ENCODE measurements around the gene MACF1. TPM values are rescaled to one million over a fixed set of nuclear protein-coding genes. Genes with fewer than 3 reads are reported as not detected.

The MACF1 gene
- total and polyA plus RNA-seq, 2 of the 13 experiments (the other 11 are each of a cell fraction or from before 2014, with no cell fraction given) = 36.7 to 65.4 TPM

DNA sequence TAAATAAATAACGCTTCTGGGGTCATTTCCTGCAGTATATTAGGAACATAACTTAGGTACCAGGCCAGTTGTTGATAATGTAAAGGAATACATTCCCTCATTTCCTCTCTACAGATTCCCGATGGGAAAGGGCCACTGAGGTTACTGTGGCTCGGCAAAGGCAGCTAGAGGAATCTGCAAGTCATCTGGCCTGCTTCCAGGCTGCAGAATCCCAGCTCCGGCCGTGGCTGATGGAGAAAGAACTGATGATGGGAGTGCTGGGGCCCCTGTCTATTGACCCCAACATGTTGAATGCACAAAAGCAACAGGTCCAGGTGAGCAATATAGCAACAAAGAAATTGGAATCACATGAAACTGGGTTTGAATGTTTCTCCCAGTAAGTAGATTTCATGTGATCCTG is 177.3 kb downstream of the MACF1 start:
- no peak for ATAC-seq
- Histone ChIP-seq H3K9ac (ENCODE audit: insufficient read depth, low read depth, low read length) (no peak overlapping the region), H2AFZ (ENCODE audit: low read length) (no peak overlapping the region), H3K4me3 (replicated peaks in 1 of 3; ENCODE audit: insufficient read depth in 1 of 3, low read depth in 2 of 3, low read length in 3 of 3) (no peak overlapping the region), H3K27ac (ENCODE audit: extremely low read length, insufficient read depth, low read length) (no peak overlapping the region), H3K4me1 (ENCODE audit: insufficient read depth, low read length) (peaks cover 14% of the 10 kb centered on the region), H3K9me3 (ENCODE audit: low read length) (no peaks in the 10 kb centered on the region), H4K20me1 (ENCODE audit: insufficient read depth, low read length) (no peaks in the 10 kb centered on the region), H3K79me2 (ENCODE audit: insufficient read depth, low read length) (no peaks in the 10 kb centered on the region), H3K27me3 (ENCODE audit: control insufficient read depth in 1 of 2, insufficient read depth in 2 of 2, low read length in 2 of 2) (no peaks in the 10 kb centered on the region), H3K4me2 (ENCODE audit: low read depth, low read length) (no peak overlapping the region), H3K36me3 (replicated peaks in 1 of 2; ENCODE audit: control insufficient read depth in 1 of 2, insufficient read depth in 2 of 2, low read length in 2 of 2) (peaks cover 21 to 43% of the 10 kb centered on the region in 2 experiments)
- ChIA-PET CTCF (ENCODE audit: low intra/inter-chr PET ratio, low total read pairs) (no interaction called here), POLR2A (no interaction called here)
- intact Hi-C loops (cut with micrococcal nuclease; ENCODE audit: unreplicated experiment) (no loop called here), in situ Hi-C loops (cut with HindIII; ENCODE audit: extremely low pct_ligation_motif_present, low pct_unique_long_range_greater_than_20kb) (no loop called here)
- FAIRE-seq = no peak
- TF ChIP-seq SYNCRIP (IDR thresholded peaks at IDR 0.05; ENCODE audit: insufficient read depth, low read depth, low read length) (no peak), ZNF160 (CRISPR knock-in tag; IDR thresholded peaks at IDR 0.05) (no peak), ZNF746 (CRISPR knock-in tag; IDR thresholded peaks at IDR 0.05) (no peak), ZNF790 (CRISPR knock-in tag; IDR thresholded peaks at IDR 0.05; ENCODE audit: borderline replicate concordance) (no peak), ZSCAN30 (CRISPR knock-in tag; IDR thresholded peaks at IDR 0.05) (no peak), IKZF1 (IDR thresholded peaks at IDR 0.05) (no peak), SOX13 (IDR thresholded peaks at IDR 0.05) (no peak), SOX13 (CRISPR knock-in tag; conservative IDR thresholded peaks at IDR 0.05 in 1 of 2, IDR thresholded peaks at IDR 0.05 in 1 of 2) (no peak), ARID2 (CRISPR knock-in tag; IDR thresholded peaks at IDR 0.05; ENCODE audit: borderline replicate concordance) (no peak)
- TF ChIP-seq, protein P1, sequence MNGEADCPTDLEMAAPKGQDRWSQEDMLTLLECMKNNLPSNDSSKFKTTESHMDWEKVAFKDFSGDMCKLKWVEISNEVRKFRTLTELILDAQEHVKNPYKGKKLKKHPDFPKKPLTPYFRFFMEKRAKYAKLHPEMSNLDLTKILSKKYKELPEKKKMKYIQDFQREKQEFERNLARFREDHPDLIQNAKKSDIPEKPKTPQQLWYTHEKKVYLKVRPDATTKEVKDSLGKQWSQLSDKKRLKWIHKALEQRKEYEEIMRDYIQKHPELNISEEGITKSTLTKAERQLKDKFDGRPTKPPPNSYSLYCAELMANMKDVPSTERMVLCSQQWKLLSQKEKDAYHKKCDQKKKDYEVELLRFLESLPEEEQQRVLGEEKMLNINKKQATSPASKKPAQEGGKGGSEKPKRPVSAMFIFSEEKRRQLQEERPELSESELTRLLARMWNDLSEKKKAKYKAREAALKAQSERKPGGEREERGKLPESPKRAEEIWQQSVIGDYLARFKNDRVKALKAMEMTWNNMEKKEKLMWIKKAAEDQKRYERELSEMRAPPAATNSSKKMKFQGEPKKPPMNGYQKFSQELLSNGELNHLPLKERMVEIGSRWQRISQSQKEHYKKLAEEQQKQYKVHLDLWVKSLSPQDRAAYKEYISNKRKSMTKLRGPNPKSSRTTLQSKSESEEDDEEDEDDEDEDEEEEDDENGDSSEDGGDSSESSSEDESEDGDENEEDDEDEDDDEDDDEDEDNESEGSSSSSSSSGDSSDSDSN (CRISPR knock-in tag; IDR thresholded peaks at IDR 0.05) = no peak
- TF ChIP-seq, protein P2, sequence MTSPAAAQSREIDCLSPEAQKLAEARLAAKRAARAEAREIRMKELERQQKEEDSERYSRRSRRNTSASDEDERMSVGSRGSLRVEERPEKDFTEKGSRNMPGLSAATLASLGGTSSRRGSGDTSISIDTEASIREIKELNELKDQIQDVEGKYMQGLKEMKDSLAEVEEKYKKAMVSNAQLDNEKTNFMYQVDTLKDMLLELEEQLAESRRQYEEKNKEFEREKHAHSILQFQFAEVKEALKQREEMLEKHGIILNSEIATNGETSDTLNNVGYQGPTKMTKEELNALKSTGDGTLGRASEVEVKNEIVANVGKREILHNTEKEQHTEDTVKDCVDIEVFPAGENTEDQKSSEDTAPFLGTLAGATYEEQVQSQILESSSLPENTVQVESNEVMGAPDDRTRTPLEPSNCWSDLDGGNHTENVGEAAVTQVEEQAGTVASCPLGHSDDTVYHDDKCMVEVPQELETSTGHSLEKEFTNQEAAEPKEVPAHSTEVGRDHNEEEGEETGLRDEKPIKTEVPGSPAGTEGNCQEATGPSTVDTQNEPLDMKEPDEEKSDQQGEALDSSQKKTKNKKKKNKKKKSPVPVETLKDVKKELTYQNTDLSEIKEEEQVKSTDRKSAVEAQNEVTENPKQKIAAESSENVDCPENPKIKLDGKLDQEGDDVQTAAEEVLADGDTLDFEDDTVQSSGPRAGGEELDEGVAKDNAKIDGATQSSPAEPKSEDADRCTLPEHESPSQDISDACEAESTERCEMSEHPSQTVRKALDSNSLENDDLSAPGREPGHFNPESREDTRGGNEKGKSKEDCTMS (CRISPR knock-in tag; conservative IDR thresholded peaks at IDR 0.05) = no peak
- TF ChIP-seq, protein P3, sequence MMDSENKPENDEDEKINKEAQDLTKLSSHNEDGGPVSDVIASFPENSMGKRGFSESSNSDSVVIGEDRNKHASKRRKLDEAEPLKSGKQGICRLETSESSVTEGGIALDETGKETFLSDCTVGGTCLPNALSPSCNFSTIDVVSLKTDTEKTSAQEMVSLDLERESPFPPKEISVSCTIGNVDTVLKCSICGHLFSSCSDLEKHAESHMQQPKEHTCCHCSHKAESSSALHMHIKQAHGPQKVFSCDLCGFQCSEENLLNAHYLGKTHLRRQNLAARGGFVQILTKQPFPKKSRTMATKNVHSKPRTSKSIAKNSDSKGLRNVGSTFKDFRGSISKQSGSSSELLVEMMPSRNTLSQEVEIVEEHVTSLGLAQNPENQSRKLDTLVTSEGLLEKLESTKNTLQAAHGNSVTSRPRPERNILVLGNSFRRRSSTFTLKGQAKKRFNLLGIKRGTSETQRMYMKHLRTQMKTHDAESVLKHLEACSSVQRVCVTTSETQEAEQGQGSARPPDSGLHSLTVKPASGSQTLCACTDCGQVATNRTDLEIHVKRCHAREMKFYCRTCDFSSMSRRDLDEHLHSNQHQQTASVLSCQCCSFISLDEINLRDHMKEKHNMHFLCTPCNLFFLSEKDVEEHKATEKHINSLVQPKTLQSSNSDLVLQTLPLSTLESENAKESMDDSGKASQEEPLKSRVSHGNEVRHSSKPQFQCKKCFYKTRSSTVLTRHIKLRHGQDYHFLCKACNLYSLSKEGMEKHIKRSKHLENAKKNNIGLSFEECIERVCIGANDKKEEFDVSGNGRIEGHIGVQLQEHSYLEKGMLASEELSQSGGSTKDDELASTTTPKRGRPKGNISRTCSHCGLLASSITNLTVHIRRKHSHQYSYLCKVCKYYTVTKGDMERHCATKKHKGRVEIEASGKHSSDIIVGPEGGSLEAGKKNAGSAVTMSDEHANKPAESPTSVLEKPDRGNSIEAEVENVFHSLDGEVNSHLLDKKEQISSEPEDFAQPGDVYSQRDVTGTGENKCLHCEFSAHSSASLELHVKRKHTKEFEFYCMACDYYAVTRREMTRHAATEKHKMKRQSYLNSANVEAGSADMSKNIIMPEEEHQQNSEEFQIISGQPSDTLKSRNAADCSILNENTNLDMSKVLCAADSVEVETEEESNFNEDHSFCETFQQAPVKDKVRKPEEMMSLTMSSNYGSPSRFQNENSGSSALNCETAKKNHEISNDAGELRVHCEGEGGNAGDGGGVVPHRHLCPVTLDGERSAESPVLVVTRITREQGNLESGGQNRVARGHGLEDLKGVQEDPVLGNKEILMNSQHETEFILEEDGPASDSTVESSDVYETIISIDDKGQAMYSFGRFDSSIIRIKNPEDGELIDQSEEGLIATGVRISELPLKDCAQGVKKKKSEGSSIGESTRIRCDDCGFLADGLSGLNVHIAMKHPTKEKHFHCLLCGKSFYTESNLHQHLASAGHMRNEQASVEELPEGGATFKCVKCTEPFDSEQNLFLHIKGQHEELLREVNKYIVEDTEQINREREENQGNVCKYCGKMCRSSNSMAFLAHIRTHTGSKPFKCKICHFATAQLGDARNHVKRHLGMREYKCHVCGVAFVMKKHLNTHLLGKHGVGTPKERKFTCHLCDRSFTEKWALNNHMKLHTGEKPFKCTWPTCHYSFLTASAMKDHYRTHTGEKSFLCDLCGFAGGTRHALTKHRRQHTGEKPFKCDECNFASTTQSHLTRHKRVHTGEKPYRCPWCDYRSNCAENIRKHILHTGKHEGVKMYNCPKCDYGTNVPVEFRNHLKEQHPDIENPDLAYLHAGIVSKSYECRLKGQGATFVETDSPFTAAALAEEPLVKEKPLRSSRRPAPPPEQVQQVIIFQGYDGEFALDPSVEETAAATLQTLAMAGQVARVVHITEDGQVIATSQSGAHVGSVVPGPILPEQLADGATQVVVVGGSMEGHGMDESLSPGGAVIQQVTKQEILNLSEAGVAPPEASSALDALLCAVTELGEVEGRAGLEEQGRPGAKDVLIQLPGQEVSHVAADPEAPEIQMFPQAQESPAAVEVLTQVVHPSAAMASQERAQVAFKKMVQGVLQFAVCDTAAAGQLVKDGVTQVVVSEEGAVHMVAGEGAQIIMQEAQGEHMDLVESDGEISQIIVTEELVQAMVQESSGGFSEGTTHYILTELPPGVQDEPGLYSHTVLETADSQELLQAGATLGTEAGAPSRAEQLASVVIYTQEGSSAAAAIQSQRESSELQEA (CRISPR knock-in tag; IDR thresholded peaks at IDR 0.05; ENCODE audit: not compliant biosample characterization) = no peak
- no peak for DNase-seq (ENCODE audit: low spot score)
- no TSS peak for BruUV-seq (replicated peaks)
- 85% methylated on average over 5 of the region's 5 CpGs for WGBS (ENCODE audit: low lambda C conversion rate)

Measured in HepG2 (cell line).